Stimulated activated CD4-positive, alpha-beta T cell treated with anti-CD3 and anti-CD28 coated beads, Interleukin-12 subunit alpha, Interleukin-12 subunit beta, amount 100 ng/mL, for 4 hours (primary cell): ENCODE results near the gene NOD2.

ENCODE experiments used
- DNase-seq: peaks from one replicate; pipeline ENCODE4 v3.0.0-alpha.2; 2020

NOD2 gene

DNA sequence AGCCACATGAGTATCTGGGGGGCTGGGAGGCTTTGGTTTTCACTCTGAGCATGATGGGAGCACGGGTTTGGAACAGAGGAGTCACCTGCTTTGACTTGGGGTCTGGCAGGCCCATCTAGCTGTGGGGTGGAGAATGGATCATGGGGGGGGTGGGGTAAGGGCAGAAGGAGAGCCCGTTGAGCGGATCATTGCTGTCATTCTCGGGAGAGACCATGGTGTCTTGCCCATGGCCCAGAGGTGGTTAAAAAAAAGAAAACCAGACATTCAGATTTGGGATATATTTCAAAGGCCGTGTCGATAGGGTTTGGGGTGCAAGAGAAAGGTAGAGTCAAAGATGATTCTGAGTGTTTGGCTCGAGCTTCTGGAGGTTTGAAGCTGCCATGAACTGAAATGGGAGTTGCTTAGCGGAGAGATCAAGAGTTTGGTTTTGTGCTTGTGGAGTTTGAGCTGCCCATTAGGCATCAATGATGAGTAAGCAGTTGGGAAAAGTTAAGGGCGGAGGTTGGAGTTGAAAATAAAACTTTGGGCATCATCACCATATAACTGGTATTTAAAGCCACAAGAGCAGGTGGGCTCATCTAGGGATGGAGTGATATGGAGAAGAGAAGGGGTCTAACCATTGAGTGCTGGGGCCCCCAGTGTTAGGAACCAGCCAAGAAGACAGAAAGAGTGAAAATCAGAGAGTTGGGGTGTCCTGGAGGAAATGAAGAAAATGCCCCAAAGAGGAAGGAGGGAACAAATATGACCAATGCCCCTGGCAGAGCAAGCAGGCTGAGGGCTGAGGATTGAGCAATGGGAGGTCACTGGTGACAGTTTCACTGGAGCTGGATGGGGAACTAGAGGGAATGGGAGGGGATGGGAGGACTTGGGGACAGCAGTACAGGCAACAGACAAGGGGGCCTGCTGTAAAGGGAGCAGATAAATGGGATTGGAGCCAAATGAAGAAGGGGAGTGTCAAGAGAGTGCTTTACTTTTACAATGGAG lies 1.9 kb downstream of the NOD2 start:
- DNase-seq: no peak

DNA sequence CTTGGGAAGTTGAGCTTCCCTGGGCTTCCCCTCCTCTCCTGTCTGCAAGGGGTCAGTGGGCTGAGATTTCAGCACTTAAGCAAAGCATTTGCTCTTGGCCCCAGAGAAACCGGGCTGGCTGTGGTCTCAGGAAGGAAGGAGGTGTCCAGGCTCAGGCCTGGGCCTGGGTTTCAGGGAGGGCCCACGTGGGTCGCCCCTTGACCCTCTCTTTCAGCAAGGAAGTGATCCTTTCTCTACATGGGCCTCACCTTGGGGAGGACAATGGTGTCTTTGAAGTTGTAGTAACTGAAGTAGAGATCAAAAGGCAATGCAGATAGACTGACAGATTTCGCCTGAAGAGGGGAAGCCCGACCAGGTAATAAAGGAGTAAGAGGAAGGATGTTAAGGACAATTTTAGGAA lies 2.7 kb downstream of the NOD2 start:
- no peak for DNase-seq

DNA sequence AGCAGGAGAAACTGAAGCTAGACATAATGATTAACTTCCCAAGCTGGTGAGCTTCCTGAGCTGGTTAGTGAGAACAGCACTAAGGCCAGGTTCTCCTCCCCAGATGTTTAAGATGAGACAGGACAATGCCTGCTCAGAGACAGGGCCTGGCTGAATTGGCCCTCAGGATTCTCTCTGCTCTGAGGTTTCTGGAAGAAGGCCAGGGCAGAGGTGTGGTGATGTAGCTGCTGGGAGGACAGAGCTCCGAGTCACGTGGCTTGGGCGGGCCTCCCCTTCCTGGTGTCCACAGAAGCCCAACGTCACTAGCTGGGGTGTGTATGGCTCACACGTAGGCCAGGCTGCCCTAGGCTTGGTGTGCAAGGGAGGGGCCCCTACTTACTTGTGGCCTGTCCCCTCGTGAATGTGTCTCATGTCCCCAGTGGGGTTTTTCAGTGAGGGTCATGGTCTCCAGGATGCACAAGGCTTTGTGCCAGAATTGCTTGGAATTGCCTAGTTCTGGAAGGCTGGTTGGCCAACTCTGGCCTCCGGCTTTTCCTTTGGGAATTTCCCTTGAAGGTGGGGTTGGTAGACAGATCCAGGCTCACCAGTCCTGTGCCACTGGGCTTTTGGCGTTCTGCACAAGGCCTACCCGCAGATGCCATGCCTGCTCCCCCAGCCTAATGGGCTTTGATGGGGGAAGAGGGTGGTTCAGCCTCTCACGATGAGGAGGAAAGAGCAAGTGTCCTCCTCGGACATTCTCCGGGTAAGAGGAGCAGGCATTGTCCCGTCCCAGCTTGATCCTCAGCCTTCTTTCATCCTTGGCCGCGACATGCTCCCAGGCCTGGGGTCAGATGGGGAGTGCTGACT lies 3.4 kb downstream of the NOD2 start:
- no peak for DNase-seq

DNA sequence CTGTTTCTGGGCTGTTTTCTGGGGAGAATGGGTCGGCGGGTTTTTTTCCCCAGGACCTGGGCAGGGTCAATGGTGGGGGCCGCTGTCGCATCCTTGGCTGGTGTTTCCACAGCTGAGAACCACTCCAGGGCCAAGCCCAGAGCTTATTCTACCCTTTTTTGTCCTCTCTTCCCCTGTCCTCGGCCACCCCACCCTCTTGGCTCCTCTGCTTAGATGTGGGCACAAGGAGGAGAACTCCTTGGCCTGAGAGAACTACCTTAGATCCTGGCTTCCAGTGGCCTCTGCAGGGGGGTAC lies 4.0 kb downstream of the NOD2 start:
- DNase-seq: no peak

DNA sequence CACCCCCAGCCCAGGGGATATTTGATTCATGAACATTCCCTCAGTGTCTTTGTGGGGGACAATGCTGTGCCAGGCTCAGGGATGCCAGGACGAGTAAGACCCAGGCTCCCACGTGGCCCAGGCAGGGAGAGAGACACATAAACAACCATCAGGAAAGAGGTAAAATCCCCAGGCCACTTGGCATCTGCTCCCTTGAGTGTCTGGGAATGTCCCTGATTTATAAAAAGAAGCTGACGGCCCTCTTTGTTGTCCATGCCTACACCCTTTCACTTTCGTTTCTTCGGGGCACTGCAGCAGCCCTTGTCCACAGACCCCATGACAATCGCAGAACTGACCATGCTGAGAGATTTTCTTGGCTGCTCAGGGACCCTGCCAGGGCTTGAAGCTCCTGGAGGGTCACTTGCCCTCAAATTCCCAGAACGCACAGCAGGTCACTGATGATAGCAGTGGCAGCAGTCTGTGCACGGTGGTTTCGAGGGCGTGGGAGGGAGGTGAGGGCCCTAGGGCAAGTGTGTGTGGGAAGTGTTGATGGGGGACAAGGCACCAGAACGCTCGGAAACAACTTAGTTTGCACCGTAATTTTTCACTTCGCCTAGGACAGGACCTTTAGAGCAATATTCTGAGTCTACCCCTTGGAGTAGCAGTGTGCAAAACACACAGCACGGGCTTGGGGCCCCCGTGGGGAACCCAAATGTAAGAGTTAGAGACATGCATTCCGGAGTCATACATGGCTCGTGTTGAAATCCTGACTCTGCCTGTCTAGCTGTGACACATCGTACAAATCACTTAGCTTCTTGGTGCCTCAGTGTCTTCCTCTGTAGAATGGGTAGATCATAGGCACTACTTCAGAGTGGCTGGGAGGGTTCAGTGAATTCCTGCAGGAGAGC lies 4.7 kb downstream of the NOD2 start:
- no peak for DNase-seq

DNA sequence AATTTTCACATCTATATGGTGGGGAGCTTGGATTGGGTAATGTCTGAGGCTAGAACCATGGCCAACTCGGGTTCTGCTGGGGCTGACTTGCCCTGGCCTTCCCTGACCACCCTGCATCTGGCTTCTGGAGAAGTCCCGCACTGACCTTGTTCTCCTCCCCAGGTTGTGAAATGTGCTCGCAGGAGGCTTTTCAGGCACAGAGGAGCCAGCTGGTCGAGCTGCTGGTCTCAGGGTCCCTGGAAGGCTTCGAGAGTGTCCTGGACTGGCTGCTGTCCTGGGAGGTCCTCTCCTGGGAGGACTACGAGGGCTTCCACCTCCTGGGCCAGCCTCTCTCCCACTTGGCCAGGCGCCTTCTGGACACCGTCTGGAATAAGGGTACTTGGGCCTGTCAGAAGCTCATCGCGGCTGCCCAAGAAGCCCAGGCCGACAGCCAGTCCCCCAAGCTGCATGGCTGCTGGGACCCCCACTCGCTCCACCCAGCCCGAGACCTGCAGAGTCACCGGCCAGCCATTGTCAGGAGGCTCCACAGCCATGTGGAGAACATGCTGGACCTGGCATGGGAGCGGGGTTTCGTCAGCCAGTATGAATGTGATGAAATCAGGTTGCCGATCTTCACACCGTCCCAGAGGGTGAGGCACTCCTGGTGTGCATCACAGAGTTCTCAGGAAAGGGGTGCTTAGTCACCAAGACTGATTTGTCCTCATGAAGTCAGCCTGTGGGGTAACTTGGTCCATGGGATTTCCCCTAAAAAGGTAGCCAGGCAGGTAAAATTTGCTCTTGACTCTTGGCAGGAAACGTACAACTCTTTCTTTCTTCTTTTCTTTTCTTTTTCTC lies 6.1 kb downstream of the NOD2 start:
- peak; percentile 56 for DNase-seq

DNA sequence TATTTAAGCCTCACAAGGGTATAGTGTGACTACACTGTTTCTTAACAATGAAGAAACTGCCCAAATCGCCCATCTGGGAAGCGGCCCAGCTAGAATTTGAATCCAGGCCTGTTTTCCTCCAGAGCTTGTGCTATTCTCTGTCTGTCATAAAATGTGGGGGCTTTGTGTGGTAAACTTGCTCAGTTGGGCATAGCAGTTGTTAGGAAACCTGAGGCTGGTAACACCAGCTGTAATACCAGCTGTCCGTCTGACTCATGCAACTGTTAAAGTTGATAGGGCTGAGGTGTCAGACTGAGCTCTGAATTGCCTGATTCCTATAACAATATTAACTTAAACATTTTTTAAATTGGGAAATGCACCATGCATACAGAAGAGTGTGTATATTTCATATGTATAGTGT lies 9.3 kb downstream of the NOD2 start:
- no peak for DNase-seq

DNA sequence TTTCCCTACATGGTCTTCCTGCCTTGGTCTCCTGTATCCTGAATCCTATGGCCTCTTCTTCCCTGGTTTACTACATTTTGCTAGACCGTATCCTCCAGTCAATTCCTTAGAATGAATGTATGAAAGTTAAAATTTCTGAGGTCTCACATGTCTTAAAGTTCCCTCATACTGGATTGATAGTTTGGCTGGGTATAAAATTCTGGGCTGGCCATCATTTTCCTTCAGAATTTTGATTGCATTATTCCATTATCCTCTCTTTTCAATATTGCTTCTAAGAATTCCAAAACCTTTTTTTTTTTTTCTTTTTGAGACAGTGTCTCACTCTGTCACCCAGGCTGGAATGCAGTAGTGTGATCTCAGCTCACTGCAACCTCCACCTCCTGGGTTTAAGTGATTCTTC lies 10.8 kb downstream of the NOD2 start:
- DNase-seq: no peak

DNA sequence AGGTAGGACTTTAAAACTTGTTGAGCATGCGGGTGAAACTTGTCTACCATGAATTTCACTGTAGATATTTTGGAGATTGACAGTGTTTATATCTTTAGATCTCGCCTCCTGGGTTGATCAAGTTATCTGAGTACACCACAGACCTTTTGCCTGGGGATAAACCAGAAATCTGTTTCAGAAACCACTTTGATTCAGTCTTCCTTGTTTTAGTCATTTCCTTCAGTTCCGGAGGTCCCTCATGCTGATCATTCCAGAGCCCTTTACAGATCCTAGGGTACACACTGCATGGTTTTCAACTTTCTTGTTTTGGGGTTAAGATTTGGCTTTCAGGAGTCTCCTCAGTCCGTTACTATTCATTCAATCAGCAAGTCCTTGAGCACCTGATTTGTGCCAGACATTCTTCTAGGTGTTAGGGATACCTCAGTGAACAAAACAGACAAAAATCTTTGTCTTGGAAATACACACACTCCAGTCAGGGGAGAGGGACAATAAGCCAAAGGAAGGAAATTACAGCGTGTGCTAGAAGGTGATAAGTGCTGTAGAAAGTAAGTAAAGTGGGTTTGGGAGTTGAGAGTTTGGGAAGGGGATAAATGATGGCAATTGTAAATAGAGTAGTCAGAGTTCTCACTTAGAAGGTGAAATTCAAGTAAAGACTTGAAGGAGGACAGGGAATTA lies 12.2 kb downstream of the NOD2 start:
- DNase-seq: no peak

DNA sequence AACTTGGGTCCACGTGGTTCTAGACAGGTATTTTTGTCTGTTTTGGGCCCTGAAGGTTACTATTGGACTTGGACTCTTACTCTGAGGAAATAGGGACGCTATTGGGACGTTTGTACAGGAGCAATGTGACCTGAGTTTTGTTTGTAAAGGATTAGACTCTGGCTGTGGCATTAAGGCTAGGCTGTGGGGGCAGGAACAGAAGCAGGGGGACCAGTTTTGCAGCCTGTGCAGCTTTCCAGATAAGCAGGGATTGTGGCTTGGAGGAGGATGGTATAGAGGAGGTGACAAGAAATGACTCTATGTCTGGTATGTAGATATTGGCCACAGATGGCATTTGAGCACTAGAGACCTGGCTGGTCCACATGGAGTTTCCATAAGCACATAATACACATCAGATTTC lies 12.8 kb downstream of the NOD2 start:
- DNase-seq: no peak

DNA sequence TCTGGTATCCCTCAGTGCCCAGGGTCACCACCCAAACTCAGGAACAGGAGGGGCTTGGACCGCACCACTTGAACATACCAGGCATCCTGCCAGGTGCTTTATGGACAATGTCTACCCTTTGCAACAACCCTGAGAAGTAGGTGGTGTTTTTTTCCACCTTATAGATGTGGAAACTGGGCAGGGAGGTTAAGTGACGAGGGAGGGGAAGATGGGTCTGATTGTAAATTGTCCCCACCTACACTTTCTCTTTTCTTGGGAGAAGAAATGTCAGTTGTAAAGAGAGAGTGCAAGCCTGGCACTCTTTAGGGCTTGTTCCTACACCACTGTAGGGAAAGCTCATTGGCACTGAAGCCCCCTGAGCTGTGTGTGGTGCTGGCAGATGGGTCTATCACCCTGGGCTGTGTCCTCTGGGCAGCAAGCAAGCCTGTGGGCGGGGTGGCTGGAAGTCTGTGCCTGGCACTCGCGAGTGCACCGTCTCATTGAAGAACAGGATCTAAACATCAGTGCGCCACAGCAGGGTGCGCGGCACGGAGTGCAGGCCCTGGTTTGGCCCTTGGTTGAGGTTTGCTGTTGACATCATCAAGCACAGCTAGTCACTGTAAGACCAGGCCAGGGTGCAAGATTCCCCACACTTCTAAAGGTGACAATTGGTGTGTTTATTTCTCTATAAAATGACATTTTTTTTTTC lies 15.1 kb downstream of the NOD2 start:
- DNase-seq: no peak

DNA sequence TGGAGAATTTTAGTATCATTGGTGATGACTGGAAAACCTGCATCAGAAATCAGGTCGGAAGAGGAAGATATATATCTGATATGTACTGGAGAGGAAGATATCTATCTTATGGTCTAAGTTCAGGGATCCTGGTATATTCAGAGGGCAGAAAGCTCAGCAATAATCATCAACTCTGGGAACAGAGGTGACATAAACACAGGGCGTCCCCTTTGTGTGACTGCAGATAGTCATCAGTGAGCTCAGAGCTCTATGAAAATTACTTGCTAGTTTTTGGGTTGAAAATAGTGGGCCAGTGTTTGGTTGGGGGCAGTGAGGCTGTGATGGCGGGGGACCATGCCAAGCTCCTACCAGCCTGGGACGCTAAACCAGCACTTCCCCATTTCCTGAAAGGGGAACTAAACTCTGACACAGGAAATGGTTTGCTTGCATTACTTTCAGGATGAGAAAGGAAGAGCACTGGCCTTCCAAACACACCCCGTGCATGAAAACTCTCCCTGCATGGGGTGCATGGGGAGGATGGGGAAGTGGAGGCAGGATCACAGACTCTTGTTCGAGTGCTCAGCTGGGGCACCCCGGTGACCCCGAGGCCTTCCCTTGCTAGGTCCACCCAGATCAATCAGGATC lies 15.8 kb downstream of the NOD2 start:
- DNase-seq: no peak

DNA sequence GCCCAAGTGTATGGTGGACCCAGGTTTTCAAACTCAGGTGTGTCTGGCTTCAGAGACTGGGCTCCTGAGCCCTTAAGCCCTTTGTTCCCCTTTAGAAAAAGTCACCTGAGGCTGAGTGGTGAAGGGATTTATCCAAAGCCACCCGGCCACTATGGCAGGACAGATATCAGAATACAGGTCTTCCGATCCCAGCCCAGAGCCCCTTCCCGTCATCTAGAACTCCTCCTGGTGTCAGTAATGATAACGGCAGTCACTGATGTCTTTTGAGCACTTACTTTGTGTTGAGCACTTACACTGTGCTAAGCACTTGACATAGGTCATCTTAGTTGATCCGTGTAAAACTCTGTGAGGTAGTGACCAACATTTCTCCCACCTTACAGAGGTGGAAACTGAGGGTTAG lies 16.6 kb downstream of the NOD2 start:
- no peak for DNase-seq

DNA sequence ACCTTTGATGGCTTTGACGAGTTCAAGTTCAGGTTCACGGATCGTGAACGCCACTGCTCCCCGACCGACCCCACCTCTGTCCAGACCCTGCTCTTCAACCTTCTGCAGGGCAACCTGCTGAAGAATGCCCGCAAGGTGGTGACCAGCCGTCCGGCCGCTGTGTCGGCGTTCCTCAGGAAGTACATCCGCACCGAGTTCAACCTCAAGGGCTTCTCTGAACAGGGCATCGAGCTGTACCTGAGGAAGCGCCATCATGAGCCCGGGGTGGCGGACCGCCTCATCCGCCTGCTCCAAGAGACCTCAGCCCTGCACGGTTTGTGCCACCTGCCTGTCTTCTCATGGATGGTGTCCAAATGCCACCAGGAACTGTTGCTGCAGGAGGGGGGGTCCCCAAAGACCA lies 17.6 kb downstream of the NOD2 start:
- DNase-seq: no peak

DNA sequence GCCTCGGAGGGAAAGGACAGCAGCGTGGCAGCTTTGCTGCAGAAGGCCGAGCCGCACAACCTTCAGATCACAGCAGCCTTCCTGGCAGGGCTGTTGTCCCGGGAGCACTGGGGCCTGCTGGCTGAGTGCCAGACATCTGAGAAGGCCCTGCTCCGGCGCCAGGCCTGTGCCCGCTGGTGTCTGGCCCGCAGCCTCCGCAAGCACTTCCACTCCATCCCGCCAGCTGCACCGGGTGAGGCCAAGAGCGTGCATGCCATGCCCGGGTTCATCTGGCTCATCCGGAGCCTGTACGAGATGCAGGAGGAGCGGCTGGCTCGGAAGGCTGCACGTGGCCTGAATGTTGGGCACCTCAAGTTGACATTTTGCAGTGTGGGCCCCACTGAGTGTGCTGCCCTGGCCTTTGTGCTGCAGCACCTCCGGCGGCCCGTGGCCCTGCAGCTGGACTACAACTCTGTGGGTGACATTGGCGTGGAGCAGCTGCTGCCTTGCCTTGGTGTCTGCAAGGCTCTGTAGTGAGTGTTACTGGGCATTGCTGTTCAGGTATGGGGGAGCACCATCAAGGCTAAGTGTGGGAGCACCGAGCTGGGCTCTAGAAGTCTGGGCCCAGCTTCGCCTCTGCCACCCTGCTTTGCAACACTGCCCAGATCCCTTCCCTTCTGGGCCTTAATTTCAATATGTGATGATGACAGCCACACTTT lies 18.6 kb downstream of the NOD2 start:
- no peak for DNase-seq

DNA sequence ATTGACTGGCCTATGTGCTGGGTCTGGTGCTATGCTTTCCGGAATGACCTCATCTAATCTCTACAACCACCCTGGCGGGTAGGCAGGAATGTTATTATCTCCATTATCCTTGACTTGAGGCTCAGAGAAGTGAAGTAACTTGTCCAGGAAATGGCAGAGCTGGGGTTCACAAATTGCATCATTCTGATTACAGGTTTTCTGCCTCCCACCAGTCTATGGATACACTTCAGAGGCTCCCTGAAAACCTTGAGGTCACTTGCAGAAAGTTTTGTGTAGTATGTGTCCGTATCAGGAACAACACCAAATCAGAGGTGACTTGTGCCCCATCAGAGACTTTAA lies 19.1 kb downstream of the NOD2 start:
- DNase-seq: no peak

DNA sequence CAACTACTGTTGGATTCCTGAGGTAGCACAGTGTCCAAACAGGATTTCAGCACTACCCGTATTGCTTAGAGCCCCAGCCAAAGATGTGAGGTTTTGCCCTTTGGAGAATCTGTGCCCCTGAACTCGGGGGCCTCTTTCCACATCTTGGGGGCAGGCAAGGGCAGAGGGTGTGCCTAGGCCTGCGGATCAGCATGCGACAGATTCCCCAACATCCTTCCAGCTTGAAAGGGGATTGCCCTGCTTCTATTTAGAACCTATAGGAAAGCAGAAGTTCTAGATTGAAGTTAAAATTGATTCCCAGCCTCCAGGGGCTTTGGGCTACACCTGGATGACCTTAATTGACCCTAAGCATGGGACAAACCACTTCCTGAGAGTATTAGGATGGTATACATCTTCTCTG lies 19.6 kb downstream of the NOD2 start:
- DNase-seq: no peak

DNA sequence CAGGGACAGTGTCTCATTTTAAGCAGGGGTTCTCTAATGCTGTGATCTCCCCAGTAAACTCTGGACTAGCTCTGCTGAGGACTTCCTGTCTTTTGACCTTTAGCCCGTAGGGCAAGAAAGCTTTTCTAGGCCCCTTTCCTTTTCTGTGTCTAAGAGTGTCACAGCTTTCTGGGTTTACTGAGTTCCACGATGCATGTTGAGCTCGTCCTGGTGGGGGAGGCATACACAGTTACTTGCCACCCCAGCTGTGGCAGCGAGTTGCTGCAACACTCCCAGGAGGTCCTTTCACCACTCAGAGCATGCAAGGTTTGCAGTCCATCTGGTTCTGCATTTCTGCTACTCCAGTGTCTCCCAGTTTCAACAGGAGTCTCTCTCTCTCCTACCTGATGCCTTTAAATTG lies 23.7 kb downstream of the NOD2 start:
- no peak for DNase-seq

DNA sequence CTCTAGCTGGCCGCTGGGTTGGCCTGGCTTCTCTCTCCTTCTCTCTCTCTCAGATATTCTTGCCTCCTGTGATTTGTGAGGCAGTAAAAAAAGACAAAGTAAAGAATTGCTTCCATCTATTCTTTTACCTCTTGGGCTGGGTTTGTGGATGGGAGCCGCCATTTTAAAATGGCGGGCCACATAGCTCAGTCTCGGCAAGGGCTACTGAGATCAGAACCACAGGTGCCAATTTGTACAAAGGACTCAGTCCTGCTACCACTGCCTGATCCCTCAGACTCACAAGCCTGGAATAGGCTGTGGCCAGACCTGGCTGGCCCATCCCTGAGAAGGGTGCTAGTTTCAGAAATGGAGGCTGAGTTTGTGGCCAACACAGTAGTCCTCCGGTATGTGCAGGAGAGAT lies 24.1 kb downstream of the NOD2 start:
- DNase-seq: no peak
